Activated T-helper 17 cell treated with anti-CD3 and anti-CD28 coated beads, Interleukin-2, amount 50 U/mL, for 72 hours (primary cell): ENCODE data around the gene EMSY. TPM values are rescaled to one million over a fixed set of nuclear protein-coding genes. Genes with fewer than 3 reads are reported as not detected.
A peak's percentile ranks its signal among the peaks of the same experiment; 100 is the strongest.
"Not testable (repeated sequence)": the region's sequence is repeated elsewhere in the genome, so short reads cannot be mapped to it uniquely, and the experiment has no call there.

ENCODE experiments used
- ATAC-seq: fragments of 150-1000 bp; cut with Tn5 transposase; replicated peaks from 2 replicates; pipeline ENCODE4 v1.10.0; 2021; ENCODE audit warnings: mild to moderate bottlenecking, moderate library complexity
- H3K27ac Mint-ChIP-seq: one replicate; pipeline ENCODE4 v1.8.0; 2022; ENCODE audit warnings: mixed read lengths
- H3K27me3 Mint-ChIP-seq: one replicate; pipeline ENCODE4 v1.8.0; 2022; ENCODE audit warnings: mixed read lengths
- H3K36me3 Mint-ChIP-seq: one replicate; pipeline ENCODE4 v1.8.0; 2022; ENCODE audit warnings: low read depth, mild to moderate bottlenecking, mixed read lengths
- H3K4me1 Mint-ChIP-seq: one replicate; pipeline ENCODE4 v1.8.0; 2022; ENCODE audit warnings: mixed read lengths
- H3K4me3 Mint-ChIP-seq: one replicate; pipeline ENCODE4 v1.8.0; 2022; ENCODE audit warnings: mild to moderate bottlenecking, mixed read lengths
- H3K9me3 Mint-ChIP-seq: one replicate; pipeline ENCODE4 v1.8.0; 2022; ENCODE audit warnings: mixed read lengths
- total RNA-seq, 2 donors: library from RNA; stranded (reverse); gene quantifications; one replicate each; pipeline ENCODE4 v1.2.3, GENCODE V29; 2022

Gene EMSY
- total RNA-seq, 2 donors from 2014 or later, result 30.3 to 52.1 TPM

GRCh38 chr11:76558891-76559290 lies 114.1 kb downstream of the EMSY start:
- no peak for ATAC-seq
- H3K27me3 Mint-ChIP-seq, result peaks cover 3% of the 10 kb centered on the region
- no peaks in the 10 kb centered on the region for H3K36me3 Mint-ChIP-seq
- peaks cover 8% of the 10 kb centered on the region for H3K9me3 Mint-ChIP-seq
- peak overlapping the region; percentile 86 for H3K27ac Mint-ChIP-seq
- H3K4me3 Mint-ChIP-seq, result peak overlapping the region; percentile 2
- H3K4me1 Mint-ChIP-seq, result peaks cover 25% of the 10 kb centered on the region

GRCh38 chr11:76559346-76559745 lies 114.5 kb downstream of the EMSY start:
- Mint-ChIP-seq H3K27ac (peak overlapping the region; percentile 86), H3K27me3 (peaks cover 3% of the 10 kb centered on the region), H3K4me3 (peak overlapping the region; percentile 2), H3K4me1 (peaks cover 23% of the 10 kb centered on the region), H3K9me3 (peaks cover 8% of the 10 kb centered on the region), H3K36me3 (no peaks in the 10 kb centered on the region)
- ATAC-seq, result no peak

GRCh38 chr11:76560219-76560618 lies 115.4 kb downstream of the EMSY start:
- H3K4me1 Mint-ChIP-seq, result peaks cover 23% of the 10 kb centered on the region
- peak overlapping the region; percentile 57 for H3K4me3 Mint-ChIP-seq
- peaks cover 3% of the 10 kb centered on the region for H3K27me3 Mint-ChIP-seq
- H3K9me3 Mint-ChIP-seq, result peaks cover 8% of the 10 kb centered on the region
- H3K27ac Mint-ChIP-seq, result peak overlapping the region; percentile 86
- peak; percentile 99 for ATAC-seq
- H3K36me3 Mint-ChIP-seq, result no peaks in the 10 kb centered on the region

GRCh38 chr11:76561245-76561644 lies 116.4 kb downstream of the EMSY start:
- Mint-ChIP-seq H3K27ac (no peak overlapping the region), H3K36me3 (no peaks in the 10 kb centered on the region), H3K4me1 (peaks cover 23% of the 10 kb centered on the region), H3K27me3 (peaks cover 3% of the 10 kb centered on the region), H3K9me3 (peaks cover 8% of the 10 kb centered on the region), H3K4me3 (peak overlapping the region; percentile 57)
- no peak for ATAC-seq

- H3K9me3 Mint-ChIP-seq, result peaks cover 8% of the 10 kb centered on the region
- H3K27me3 Mint-ChIP-seq, result peaks cover 3% of the 10 kb centered on the region
- peaks cover 23% of the 10 kb centered on the region for H3K4me1 Mint-ChIP-seq
- no peaks in the 10 kb centered on the region for H3K36me3 Mint-ChIP-seq
- ATAC-seq, result no peak
- peak overlapping the region; percentile 8 for H3K27ac Mint-ChIP-seq
- H3K4me3 Mint-ChIP-seq, result no peak overlapping the region
These were observed 117.7 kb downstream of the EMSY start for GRCh38 chr11:76562541-76562940.

GRCh38 chr11:76564364-76564763 lies 119.5 kb downstream of the EMSY start:
- H3K36me3 Mint-ChIP-seq, result no peaks in the 10 kb centered on the region
- peaks cover 3% of the 10 kb centered on the region for H3K27me3 Mint-ChIP-seq
- ATAC-seq, result no peak
- peaks cover 17% of the 10 kb centered on the region for H3K4me1 Mint-ChIP-seq
- H3K27ac Mint-ChIP-seq, result no peak overlapping the region
- H3K9me3 Mint-ChIP-seq, result peaks cover 4% of the 10 kb centered on the region
- no peak overlapping the region for H3K4me3 Mint-ChIP-seq

- ATAC-seq, result peak; percentile 76
- Mint-ChIP-seq H3K9me3 (peaks cover 4% of the 10 kb centered on the region), H3K27me3 (peaks cover 3% of the 10 kb centered on the region), H3K36me3 (no peaks in the 10 kb centered on the region), H3K4me1 (peaks cover 5% of the 10 kb centered on the region), H3K27ac (no peak overlapping the region), H3K4me3 (no peak overlapping the region)
These were observed 122.0 kb downstream of the EMSY start for GRCh38 chr11:76566811-76567210.

- H3K27me3 Mint-ChIP-seq, result peaks cover under 1% of the 10 kb centered on the region
- H3K4me3 Mint-ChIP-seq, result no peak overlapping the region
- no peak overlapping the region for H3K27ac Mint-ChIP-seq
- no peaks in the 10 kb centered on the region for H3K36me3 Mint-ChIP-seq
- H3K9me3 Mint-ChIP-seq, result peaks cover 1% of the 10 kb centered on the region
- no peak for ATAC-seq
- H3K4me1 Mint-ChIP-seq, result peaks cover 5% of the 10 kb centered on the region
These were observed 122.4 kb downstream of the EMSY start for GRCh38 chr11:76567261-76567660.

GRCh38 chr11:76568139-76568538 lies 123.3 kb downstream of the EMSY start:
- Mint-ChIP-seq H3K27me3 (no peaks in the 10 kb centered on the region), H3K4me3 (peak overlapping the region; percentile 2), H3K9me3 (no peaks in the 10 kb centered on the region), H3K36me3 (no peaks in the 10 kb centered on the region), H3K4me1 (peaks cover 5% of the 10 kb centered on the region), H3K27ac (no peak overlapping the region)
- peak; percentile 79 for ATAC-seq

- Mint-ChIP-seq H3K27me3 (no peaks in the 10 kb centered on the region), H3K36me3 (no peaks in the 10 kb centered on the region), H3K4me1 (peaks cover 8% of the 10 kb centered on the region), H3K27ac (no peak overlapping the region), H3K4me3 (no peak overlapping the region), H3K9me3 (no peaks in the 10 kb centered on the region)
- ATAC-seq, result no peak
These were observed 123.8 kb downstream of the EMSY start for GRCh38 chr11:76568621-76569020.

GRCh38 chr11:76572181-76572875 lies 127.5 kb downstream of the EMSY start:
- not testable (repeated sequence) for H3K36me3 Mint-ChIP-seq, H3K27me3 Mint-ChIP-seq, ATAC-seq, H3K27ac Mint-ChIP-seq, H3K9me3 Mint-ChIP-seq, H3K4me3 Mint-ChIP-seq
- peaks cover 10% of the 10 kb centered on the region for H3K4me1 Mint-ChIP-seq

GRCh38 chr11:76574406-76574805 lies 129.6 kb downstream of the EMSY start:
- H3K9me3 Mint-ChIP-seq, result no peaks in the 10 kb centered on the region
- H3K4me3 Mint-ChIP-seq, result peak overlapping the region; percentile 24
- peaks cover 4% of the 10 kb centered on the region for H3K27me3 Mint-ChIP-seq
- ATAC-seq, result no peak
- peaks cover 5% of the 10 kb centered on the region for H3K4me1 Mint-ChIP-seq
- H3K36me3 Mint-ChIP-seq, result no peaks in the 10 kb centered on the region
- no peak overlapping the region for H3K27ac Mint-ChIP-seq

GRCh38 chr11:76574879-76575278 lies 130.1 kb downstream of the EMSY start:
- H3K27me3 Mint-ChIP-seq, result peaks cover 4% of the 10 kb centered on the region
- H3K9me3 Mint-ChIP-seq, result no peaks in the 10 kb centered on the region
- no peaks in the 10 kb centered on the region for H3K36me3 Mint-ChIP-seq

GRCh38 chr11:76577226-76577920 lies 132.6 kb downstream of the EMSY start:
- H3K27ac Mint-ChIP-seq, result no peak overlapping the region
- peaks cover 4% of the 10 kb centered on the region for H3K27me3 Mint-ChIP-seq

More at GRCh38 chr11:76574879-76575278, 130.1 kb downstream of the EMSY start:
- ATAC-seq, result peak; percentile 28
- H3K4me3 Mint-ChIP-seq, result peak overlapping the region; percentile 24
- H3K27ac Mint-ChIP-seq, result no peak overlapping the region
- peaks cover 5% of the 10 kb centered on the region for H3K4me1 Mint-ChIP-seq

More at GRCh38 chr11:76577226-76577920, 132.6 kb downstream of the EMSY start:
- no peak overlapping the region for H3K4me3 Mint-ChIP-seq
- no peak for ATAC-seq
- peaks cover 5% of the 10 kb centered on the region for H3K4me1 Mint-ChIP-seq
- no peaks in the 10 kb centered on the region for H3K36me3 Mint-ChIP-seq
- H3K9me3 Mint-ChIP-seq, result no peaks in the 10 kb centered on the region
